Measurements from ENCODE around the gene TATDN2.
A peak's percentile ranks its signal among the peaks of the same experiment; 100 is the strongest.

The TATDN2 gene

DNA sequence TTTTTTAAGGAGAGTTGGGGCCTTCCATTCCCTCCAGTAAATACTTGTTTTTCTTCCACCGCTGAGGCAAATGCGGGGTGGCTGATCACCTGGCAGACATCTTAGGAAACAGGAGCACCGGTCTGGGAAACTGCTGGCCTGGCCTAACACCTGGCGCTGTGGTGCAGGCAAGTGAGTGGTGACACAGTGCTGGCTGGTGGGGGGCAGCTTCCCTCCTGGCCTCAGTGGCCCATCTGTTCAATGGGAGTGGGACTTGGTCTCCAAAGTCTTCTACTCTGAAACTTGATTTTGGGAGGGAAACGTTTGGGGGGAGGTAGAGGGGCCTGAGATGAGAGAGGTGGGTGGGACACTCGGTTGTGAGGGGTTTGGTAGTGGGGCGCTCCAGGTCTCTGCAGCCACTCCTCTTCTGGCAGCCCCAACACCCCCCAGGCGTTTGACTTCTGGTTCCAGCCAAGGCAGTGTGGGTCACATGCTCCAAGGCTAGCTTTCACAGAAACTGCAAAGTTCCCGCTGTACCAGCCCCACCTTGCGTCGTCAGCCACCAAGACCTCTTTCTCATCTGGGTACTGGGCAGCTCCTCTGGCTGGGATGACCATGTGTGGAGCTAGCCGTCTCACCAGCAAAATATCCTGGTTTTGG is 39.8 kb downstream of the TATDN2 start:
- Histone ChIP-seq H3K27ac (ENCODE audit: poor library complexity, severe bottlenecking) (no peak overlapping the region), H3K4me1 (ENCODE audit: insufficient read depth, poor library complexity, severe bottlenecking) (no peaks in the 10 kb centered on the region), H3K9me3 (ENCODE audit: severe bottlenecking) (no peaks in the 10 kb centered on the region), H3K27me3 (ENCODE audit: insufficient read depth, poor library complexity, severe bottlenecking) (no peaks in the 10 kb centered on the region), H3K4me3 (ENCODE audit: severe bottlenecking) (no peak overlapping the region), H3K36me3 (ENCODE audit: low read depth) (peaks cover 15% of the 10 kb centered on the region)
- TF ChIP-seq, protein P1, sequence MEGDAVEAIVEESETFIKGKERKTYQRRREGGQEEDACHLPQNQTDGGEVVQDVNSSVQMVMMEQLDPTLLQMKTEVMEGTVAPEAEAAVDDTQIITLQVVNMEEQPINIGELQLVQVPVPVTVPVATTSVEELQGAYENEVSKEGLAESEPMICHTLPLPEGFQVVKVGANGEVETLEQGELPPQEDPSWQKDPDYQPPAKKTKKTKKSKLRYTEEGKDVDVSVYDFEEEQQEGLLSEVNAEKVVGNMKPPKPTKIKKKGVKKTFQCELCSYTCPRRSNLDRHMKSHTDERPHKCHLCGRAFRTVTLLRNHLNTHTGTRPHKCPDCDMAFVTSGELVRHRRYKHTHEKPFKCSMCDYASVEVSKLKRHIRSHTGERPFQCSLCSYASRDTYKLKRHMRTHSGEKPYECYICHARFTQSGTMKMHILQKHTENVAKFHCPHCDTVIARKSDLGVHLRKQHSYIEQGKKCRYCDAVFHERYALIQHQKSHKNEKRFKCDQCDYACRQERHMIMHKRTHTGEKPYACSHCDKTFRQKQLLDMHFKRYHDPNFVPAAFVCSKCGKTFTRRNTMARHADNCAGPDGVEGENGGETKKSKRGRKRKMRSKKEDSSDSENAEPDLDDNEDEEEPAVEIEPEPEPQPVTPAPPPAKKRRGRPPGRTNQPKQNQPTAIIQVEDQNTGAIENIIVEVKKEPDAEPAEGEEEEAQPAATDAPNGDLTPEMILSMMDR (IDR thresholded peaks at IDR 0.05; ENCODE audit: poor library complexity, severe bottlenecking), result no peak
- no peak for ATAC-seq (ENCODE audit: low read depth)
- DNase-seq (ENCODE audit: low spot score), result peak; percentile 31

DNA sequence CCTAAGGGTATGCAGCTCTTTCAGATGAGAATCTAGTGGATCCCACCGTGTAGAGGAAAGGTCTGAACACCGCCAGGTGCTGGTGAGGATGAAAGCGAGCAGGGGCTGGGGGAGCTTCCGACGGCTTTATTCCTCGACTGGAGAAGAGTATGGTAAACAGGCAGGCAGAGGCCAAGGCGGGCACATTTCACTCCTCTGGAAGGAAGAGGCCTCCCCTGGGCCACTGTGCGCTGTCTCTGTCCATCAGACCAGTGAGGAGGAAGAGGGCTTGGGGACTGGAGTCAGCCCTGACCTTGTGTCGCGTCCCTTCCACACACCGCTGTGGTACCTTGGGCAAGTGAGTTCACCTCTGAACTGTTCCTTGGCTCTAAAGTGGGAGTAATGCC is 40.3 kb downstream of the TATDN2 start:
- TF ChIP-seq, protein P1 (IDR thresholded peaks at IDR 0.05; ENCODE audit: poor library complexity, severe bottlenecking), result no peak
- peaks cover 10% of the 10 kb centered on the region for H3K36me3 ChIP-seq (ENCODE audit: low read depth)
- no peak overlapping the region for H3K4me3 ChIP-seq (ENCODE audit: severe bottlenecking)
- DNase-seq (ENCODE audit: low spot score), result no peak
- no peak overlapping the region for H3K27ac ChIP-seq (ENCODE audit: poor library complexity, severe bottlenecking)
- no peak for ATAC-seq (ENCODE audit: low read depth)
- H3K9me3 ChIP-seq (ENCODE audit: severe bottlenecking), result no peaks in the 10 kb centered on the region
- H3K4me1 ChIP-seq (ENCODE audit: insufficient read depth, poor library complexity, severe bottlenecking), result no peaks in the 10 kb centered on the region
- no peaks in the 10 kb centered on the region for H3K27me3 ChIP-seq (ENCODE audit: insufficient read depth, poor library complexity, severe bottlenecking)

- ATAC-seq (ENCODE audit: low read depth) (no peak), DNase-seq (ENCODE audit: low spot score) (no peak)
- peaks cover 8% of the 10 kb centered on the region for H3K36me3 ChIP-seq (ENCODE audit: low read depth)
- H3K27me3 ChIP-seq (ENCODE audit: insufficient read depth, poor library complexity, severe bottlenecking), result no peaks in the 10 kb centered on the region
- H3K4me1 ChIP-seq (ENCODE audit: insufficient read depth, poor library complexity, severe bottlenecking), result no peaks in the 10 kb centered on the region
- H3K27ac ChIP-seq (ENCODE audit: poor library complexity, severe bottlenecking), result no peak overlapping the region
- H3K4me3 ChIP-seq (ENCODE audit: severe bottlenecking), result no peak overlapping the region
- TF ChIP-seq, protein P1 (IDR thresholded peaks at IDR 0.05; ENCODE audit: poor library complexity, severe bottlenecking), result no peak
- no peaks in the 10 kb centered on the region for H3K9me3 ChIP-seq (ENCODE audit: severe bottlenecking)
These were observed 40.8 kb downstream of the TATDN2 start for GRCh38 chr3:10289077-10289476.

DNA sequence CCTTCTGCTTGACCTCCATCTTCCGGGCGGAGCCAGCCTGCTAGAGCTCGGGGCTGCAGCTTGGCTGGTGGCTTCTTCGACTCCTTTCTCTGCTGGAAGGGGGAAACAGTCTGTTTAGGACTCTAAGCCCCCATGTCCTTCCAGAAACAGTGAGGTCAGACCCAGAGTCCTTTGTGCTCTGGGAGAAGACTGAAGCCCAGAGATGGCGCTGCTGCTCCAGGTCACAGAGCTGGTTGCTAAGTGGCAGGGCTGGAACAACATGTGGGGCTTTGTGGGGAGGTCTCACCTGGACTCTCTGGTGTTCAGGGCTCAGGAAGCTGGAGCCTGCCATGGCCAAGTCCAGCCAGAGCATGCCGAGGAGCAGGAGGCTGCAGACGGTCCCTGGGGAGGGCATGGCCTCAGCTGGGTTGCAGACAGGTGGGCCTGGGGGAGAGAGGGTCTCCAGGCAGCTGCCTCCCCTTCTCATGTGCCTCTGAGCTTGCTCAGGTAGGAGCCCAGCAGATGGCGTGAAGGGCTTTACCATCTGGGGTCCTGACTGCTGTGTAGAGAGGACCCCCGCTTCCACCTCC is 41.6 kb downstream of the TATDN2 start:
- Histone ChIP-seq H3K4me3 (ENCODE audit: severe bottlenecking) (no peak overlapping the region), H3K27ac (ENCODE audit: poor library complexity, severe bottlenecking) (no peak overlapping the region), H3K4me1 (ENCODE audit: insufficient read depth, poor library complexity, severe bottlenecking) (no peaks in the 10 kb centered on the region), H3K27me3 (ENCODE audit: insufficient read depth, poor library complexity, severe bottlenecking) (no peaks in the 10 kb centered on the region), H3K36me3 (ENCODE audit: low read depth) (peaks cover 8% of the 10 kb centered on the region), H3K9me3 (ENCODE audit: severe bottlenecking) (no peaks in the 10 kb centered on the region)
- TF ChIP-seq, protein P1 (IDR thresholded peaks at IDR 0.05; ENCODE audit: poor library complexity, severe bottlenecking), result no peak
- no peak for DNase-seq (ENCODE audit: low spot score)
- no peak for ATAC-seq (ENCODE audit: low read depth)
